GM11168 (cell line): ENCODE data around the gene PLD1.
"Not testable (repeated sequence)": the region's sequence is repeated elsewhere in the genome, so short reads cannot be mapped to it uniquely, and the experiment has no call there.

ENCODE experiments used
- in situ Hi-C: fragments of 300-500 bp; cut with MboI; formaldehyde crosslinking; loops from one replicate; pipeline ENCODE4 v1.12.0; 2022; ENCODE audit warnings: low sequenced_read_pairs; ENCODE audit not compliant: unreplicated experiment

Gene PLD1

DNA sequence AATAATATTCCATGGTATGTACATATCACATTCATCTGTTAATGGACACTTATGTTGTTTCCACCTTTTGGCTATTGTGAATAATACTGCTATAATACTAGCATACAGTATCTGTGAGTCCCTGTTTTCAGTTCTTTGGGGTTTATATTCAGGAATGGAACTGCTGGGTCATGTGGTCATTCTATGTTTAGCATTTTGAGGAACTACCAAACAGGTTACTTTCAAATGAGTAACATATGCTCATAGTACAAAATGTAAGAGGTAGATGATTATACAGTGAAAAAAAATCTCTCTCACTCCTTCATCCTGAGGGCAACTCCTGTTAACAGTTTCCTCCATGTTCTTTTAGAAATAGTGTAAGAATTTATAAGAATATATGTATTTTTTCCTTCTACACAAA, 162.2 kb downstream of the PLD1 start:
- in situ Hi-C loops, result loop anchor here (10.0 kb wide), 1 partner anchor 127 kb away; no protein-coding TSS in a partner anchor

DNA sequence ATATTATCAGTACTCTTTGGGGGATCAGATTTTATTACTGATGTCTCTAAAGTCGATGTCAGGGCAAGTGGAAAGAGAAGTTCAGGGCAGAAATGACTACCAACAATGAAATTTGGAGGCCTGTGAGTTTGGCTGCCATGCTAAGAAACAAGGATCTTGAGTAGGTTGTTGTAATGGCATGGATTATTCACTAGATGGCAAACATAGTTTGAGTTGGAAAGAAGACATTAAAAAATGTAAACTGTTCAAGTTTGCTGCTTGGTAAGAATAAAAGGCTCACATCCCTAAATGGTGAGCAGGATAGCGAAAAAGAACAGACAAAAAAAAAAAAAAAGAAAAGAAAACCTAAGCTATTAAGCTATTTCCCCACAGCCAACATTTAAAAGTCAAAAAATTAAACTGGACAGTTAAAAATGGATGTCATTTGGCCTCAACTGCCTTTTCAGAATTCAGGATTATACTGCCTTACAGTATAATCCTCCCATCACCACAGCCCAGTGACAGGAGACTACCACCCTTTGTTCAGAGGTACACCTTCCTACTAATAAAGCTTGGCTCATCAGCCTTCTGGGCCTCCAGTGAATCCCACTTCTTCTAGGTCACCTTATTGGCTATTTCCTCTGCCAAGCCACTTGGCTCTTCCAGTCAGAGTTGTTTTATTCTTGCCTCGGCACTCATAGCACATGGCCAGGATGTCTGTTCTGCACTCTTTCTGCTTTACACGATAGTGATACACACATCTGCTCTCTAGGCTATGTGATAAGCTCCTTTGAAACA, 163.7 kb downstream of the PLD1 start:
- in situ Hi-C loops, result loop anchor here (10.0 kb wide), 1 partner anchor 128 kb away; no protein-coding TSS in a partner anchor

DNA sequence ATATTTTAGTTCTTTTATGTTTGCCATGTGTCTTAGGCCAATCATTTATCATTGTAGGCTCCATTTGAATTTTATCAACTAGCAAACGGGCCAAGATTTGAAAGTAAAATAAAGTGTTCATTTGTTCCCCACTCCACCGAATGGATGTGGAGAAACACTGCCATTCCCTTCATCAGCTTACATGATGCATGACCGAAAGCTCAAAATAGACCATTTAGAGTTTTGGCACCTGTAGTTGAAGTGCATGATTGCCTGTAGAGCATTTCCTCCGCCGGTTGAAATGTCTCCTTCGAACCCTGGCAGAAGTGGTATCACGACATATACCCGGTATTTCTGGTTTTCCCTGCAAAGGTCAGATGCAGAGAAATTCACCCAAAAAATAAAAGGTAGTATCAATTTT, 165.6 kb downstream of the PLD1 start:
- in situ Hi-C loops, result loop anchor here (10.0 kb wide), 1 partner anchor 130 kb away; no protein-coding TSS in a partner anchor

DNA sequence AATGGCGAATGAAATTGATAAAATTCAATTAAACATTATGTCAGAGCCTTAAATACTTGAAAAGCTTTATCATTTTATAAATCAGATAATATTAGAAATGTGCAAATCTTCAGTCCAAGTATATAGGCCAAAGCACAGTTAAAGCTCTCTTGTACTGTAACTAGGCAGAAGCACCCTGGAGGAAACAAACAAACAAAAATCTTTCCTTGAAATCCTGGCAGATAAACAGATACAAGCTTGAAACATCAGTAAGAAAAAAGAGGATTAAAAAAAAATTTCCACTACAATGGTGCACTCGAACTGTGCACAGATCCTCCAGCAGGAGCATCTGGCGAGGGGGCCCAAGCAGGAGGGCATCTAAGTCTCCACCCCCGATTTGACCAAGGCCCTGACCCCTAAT, 166.6 kb downstream of the PLD1 start:
- in situ Hi-C loops, result loop anchor here (10.0 kb wide), 1 partner anchor 131 kb away; no protein-coding TSS in a partner anchor

DNA sequence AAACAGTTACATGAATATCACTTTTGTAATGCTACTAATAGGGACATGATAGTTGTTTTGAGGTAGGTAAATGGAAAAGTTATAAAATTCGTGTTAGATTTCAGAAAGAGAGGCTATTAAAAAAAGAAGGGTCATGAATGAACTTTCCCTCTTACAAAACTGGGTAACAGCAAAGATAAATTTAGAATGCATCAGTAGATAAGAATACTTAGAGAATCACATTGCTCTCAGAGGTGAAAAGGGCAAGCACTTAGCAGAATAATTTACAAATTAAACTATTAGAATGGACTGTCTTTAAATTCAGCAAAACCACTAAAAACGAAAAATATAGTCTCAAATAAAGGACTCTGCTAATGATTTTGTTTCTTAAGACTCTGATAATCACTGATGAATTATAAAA, 167.2 kb downstream of the PLD1 start:
- in situ Hi-C loops, result loop anchor here (10.0 kb wide), 1 partner anchor 132 kb away; no protein-coding TSS in a partner anchor

DNA sequence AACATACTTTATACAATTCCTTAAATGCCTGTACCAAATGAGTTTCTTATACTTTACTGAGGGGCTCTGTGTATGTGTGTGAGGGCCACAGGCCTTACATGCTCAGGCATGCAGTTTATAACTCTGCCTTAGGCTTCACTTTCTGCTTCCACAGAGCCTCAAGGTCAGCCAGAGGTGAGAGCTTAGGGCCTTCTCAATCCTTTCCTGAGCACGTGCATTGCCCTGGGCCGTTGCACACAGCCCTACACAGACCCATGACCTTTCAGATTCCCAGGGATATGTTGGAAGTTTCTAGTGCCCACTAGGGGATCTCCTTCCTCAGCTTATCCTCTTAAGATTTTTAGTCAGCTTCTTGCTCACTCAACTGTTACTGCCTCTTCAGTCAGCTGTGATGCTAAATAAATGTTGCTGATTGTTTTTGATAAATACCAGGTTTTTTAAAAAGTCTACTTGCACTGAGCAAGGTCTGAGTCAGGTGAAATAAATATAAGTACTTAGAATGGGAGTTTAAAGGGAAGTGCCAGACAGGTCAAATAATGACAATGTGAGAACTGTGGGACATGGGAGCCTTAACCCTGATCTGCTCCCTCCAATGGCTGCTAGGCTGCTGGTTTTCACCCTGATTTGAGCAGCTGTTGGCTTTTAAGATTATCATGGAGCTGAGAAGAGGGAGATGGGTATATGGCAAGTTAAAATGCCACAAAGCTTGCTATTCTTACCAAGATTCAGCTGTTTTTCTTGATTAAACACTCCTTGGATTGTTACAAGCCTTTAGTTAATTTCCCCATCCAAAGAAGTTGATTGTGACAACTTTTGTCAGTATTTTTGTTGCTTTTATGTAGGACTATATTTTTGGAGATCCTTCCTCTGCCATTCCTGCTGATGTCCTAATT, 169.5 kb downstream of the PLD1 start:
- in situ Hi-C loops, result loop anchor here (10.0 kb wide), 1 partner anchor 134 kb away; no protein-coding TSS in a partner anchor

DNA sequence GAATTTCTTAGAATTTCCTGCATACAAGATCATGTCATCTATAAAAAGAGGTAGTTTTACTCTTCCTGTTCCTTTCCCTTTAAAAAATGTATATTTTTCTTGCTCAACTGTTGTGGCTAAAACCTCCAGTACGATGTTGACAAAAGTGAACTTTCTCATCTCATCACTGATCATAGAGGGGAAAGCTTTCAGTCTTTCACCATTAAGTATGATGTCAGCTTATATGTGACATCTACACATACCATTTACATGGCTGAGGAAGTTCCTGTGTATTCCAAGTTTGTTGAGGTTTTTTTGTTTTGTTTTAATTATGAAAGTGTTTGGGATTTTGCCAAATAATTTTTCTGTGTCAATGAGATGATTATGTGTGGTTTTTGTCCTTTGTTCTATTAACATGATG, 173.6 kb downstream of the PLD1 start:
- in situ Hi-C loops, result no loop called here

DNA sequence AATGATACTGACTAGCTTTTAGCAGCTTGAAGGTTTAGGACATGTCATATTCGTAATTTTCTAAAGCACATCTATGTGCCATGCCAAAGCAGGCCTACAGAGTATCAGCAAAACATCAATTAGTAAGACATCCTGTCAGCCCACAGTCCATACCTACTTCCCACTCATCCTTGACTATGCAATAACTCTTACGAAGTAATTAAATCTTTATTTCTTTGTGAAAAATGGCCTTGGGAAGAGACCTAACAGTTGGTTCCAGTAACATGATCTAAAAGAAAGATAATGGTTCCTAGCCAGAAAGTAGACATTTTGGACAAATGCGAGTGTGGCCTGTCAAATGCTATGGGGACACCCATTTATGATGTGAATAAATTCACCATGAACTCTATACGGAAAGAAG, 177.5 kb downstream of the PLD1 start:
- in situ Hi-C loops, result no loop called here

DNA sequence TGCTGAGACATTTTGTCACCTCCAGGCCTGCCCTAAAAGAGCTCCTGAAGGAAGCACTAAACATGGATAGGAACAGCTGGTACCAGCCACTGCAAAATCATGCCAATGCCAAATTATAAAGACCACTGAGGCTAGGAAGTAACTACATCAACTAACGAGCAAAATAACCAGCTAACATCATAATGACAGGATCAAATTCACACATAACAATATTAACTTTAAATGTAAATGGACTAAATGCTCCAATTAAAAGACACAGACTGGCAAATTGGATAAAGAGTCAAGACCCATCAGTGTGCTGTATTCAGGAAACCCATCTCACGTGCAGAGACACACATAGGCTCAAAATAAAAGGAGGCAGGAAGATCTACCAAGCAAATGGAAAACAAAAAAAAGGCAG, 183.5 kb downstream of the PLD1 start:
- in situ Hi-C loops, result not testable (repeated sequence)

DNA sequence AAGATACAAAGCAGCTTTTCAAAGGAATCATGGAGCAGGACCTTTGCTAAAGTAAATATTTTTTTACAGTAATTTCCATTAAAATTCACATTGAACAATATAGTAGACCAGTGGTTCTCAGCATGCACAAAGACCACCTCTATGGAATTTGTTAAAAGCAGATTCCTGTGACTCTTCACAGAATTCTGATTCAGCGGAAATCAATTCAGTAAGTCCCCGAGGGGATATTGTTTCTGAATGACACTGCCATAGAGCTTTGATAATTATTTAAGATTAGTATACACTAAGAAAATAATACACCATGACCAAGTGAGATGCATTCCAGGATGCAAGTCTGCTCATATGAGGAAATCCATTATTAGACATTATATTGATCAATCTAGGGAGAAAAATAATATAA, 188.2 kb downstream of the PLD1 start:
- in situ Hi-C loops, result no loop called here

DNA sequence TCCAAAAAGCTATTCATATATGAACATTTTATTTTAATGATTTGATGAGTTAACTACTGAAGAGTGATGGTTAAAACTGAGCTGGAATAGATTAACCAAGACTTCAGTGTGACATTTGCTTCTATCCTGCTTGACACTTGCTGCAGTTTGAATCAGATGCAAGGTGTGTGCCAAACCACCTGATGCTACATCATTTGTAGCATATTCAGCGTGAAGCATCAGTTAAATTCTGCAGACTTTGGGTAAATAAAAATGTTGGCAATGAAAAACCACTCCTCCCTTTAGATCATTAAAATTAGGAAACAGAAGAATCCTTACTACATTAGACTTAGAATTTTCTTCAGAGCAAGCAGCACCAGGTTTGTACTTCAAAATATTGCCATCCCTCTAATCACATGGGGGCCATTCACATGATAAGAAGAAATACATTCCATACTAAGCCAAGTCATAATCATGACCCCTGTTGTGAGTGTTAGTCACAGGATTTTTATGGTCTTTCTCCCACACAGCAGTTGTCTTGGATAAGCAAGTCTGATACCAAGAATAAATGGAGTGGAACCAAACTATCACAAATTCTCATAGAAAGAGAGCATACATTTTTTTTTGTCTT, 189.4 kb downstream of the PLD1 start:
- in situ Hi-C loops, result no loop called here

DNA sequence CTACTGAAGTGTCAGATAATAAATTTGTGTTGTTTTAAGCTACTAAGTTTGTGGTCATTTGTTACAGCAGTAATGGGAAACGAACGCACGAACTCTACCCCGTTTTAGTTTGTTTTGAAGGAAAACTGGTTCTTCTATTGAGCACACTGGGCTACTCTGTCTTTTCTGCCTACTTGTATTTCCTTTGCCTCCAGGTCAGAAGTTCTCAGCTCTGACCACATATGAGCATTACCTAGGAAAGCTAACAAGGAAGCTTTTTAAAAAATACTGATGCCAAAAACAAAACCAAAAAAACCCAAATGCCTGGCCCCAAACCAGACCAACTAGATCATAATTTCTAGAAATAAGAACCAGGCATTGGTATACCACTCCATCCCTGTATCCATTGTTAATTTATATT, 193.5 kb downstream of the PLD1 start:
- in situ Hi-C loops, result no loop called here

DNA sequence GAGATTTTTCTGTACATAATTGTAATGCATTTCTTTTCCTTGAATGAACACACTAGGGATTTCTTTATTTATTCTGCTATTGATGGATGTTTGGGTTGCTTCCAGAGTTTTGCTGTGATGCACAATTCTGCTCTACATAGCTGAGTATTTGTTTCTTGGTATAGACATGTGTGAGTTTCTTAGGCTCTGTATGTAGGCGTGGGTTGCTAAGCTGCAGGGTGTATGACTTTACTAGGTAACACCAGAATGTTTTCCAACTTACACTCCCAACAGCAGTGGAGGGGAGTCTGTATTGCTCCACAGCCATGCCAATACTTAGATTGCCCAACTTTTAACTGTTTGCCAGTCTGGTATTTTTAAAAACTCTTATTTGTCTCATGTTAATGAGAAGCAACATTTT, 194.6 kb downstream of the PLD1 start:
- in situ Hi-C loops, result no loop called here

DNA sequence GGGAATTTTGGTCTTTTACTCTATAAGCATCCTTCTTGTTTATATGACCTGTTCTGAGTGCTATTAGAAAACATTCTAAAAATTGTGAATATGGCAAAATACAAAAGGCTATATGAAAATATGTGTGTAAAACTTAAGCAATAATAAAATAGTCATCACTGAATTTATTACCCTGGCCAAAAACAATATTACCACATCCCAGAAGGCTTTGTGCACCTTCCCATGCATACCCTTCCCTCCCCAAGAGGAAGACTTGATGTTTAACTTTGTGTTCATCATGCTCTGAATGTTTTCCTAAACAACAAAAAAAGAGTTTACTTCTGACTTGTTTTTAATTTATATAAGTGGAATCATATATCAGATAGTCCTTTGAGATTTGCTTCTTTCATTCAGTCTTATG, 195.0 kb downstream of the PLD1 start:
- in situ Hi-C loops, result no loop called here

DNA sequence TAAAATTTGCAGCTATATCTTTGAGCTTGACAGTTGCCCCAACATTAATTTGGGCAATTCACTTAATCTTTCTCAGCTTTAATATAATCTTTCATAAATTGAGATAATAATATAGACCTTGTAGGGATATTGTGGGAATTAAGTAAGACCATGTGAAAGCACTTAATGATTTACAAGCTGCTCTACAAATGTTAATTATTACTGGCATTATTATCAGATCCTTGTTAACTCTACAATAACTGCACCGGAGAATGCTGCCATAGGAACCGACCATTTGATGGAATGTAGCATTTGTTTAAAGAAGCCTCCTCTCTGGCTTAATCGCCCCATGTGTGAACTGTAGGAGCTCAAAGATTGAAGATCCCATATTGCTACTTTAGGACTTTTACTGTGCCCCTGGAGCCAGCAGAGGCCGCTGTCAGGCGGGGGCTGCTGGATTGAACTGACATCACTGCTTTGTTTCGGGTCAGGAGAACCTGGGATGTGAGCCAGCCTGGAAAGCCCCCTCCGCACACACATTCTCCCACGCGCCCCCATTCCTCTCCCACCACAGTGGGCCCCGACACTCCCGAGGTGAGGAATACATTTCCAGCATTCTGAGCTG, 195.9 kb downstream of the PLD1 start:
- in situ Hi-C loops, result no loop called here

DNA sequence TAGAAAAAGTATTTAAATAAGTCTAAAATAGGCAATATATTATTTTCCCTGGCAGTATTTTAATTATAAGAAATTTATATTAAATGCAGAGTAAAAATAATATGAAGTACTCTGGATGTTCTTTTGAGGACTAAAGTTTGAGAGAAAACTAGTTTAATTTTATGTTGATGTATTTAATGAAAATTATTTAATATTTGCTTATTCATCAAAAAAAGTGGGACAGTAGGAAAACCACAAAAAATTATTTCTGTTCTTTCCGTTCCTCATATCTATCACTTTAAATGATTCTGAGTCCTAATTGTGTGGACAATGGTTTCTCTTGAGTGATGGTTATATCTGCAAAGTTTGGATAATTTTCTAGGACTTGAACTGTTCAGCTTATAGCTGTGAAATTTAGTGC, 202.8 kb downstream of the PLD1 start:
- in situ Hi-C loops, result no loop called here

DNA sequence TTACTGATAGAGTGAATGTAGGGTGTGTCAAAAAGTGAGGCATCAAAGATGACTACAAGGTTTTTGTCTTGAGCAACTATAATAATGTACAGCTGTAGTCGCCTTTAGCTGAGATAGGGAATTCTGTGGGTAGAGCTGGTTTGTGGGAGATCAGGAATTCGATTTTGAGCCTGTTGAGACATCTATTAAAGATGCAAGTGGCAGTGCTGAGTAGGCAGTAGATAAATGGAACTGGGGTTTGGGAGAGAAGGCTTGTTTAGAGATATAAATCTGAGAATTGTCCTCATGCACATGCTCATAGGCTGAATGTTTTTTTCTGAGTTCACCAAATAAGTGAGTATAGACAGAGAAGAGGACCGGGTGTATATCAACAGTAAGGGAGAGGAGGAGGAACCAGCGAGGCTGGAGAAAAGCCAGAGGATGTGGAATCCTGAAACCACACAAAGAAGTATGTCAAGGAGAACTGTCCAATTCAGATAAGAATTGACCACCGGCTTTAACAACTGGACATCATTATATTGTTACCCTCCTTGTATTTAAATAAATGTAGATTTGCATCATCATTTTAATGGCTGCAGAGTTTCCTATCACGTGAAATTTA, 204.0 kb downstream of the PLD1 start:
- in situ Hi-C loops, result no loop called here

DNA sequence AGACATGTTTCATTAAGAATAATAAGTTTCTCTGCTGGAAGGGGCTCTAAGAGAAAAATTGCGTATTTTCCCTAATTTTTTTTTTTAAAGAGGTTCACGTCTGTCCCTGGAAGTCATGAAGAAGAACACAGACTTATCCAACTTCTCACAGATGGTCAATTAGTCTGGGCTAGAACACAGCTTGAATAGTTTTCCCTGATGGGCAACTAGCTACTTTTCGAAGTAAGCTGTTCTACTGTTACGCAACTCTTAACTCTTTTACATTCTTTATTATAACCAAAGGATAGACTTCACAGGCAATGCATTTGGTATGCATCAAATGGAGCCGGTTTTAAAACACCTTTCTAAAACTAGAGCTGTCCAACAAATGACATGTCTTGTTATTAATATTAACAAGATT, 205.9 kb downstream of the PLD1 start:
- in situ Hi-C loops, result no loop called here

DNA sequence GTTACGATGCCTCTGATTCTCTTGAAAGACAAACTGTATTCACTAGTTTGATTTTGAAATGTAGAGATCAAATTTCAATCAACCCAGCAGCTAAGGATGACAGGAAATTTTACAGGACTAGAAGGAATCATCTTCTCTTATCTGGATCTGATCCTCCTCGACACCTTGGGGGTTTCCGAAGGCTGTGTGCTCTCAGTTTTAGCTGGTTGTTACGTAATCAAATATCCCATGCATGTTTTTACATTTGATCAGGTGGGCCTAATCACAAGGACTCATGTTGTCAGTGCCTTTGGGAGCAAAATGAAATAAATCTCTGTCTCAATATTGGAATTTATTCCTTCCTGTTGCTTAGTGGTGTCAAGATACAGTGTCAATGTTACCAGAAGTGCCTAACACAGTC, 208.2 kb downstream of the PLD1 start:
- in situ Hi-C loops, result no loop called here

DNA sequence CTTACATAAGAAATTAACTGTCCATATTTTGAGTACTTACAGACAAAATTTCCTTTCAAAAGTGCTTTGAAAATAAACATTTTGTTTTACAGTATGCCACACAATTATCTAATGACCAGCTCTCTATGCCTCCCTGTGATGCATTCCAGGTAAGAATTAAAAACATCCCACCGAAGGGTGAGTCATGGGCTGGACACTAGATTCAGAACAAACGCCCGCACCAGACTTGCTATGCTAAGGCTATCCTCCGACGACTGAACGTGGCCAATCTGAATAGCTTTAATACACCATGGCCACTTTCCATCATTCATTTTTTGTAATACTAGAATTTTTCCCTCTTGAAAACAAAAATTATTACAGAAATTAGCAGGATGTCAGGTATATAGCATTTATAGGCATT, 210.3 kb downstream of the PLD1 start:
- in situ Hi-C loops, result no loop called here
